Gastrocnemius medialis (tissue), 4 donors: ENCODE measurements around the gene EFS.

Source experiments
- CTCF ChIP-seq, 5 experiments: fragments of 450-650 bp in 3 of 5; fragments of 200-600 bp in 2 of 5; sonication (generic) in 2 of 5; IDR thresholded peaks in 4 of 5; conservative IDR thresholded peaks in 1 of 5; 1 replicate in 4 of 5; 2 replicates in 1 of 5; pipeline ENCODE4 v1.5.1; 2016 to 2019; ENCODE audit warnings: antibody characterized with exemption in 5 of 5, mild to moderate bottlenecking in 3 of 5, moderate library complexity in 3 of 5
- POLR2A ChIP-seq, 2 donors: fragments of 450-650 bp; IDR thresholded peaks; one replicate each; pipeline ENCODE4 v1.6.1; 2017; ENCODE audit warnings: antibody characterized with exemption in 2 of 2, mild to moderate bottlenecking in 2 of 2, moderate library complexity in 2 of 2

DNA sequence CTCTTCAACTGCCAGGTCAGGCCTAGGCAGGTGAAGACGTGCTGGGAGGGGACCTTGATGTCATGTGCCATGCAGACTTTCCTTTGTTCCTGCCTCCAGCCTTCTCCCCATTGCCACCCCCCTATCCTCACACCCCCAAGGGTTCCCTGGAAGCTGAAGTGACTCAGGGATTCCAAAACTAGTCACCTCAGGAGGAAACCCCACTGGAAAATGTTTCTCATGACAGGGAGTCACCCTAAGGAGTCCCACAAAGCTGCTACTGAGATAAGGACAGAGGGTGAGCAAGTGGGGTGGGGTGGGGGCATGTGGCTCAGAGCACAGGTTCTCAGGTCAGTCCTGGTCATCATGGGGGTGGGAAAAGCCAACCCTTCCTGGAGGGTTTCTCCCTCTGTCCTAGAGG is 5.2 kb upstream of the EFS start:
- TF ChIP-seq CTCF (IDR thresholded peaks at IDR 0.05 in 4 of 5, conservative IDR thresholded peaks at IDR 0.05 in 1 of 5): no peak
- no peak for TF ChIP-seq POLR2A (IDR thresholded peaks at IDR 0.05)
